Islet of Langerhans (tissue), 1 donor: Measurements from ENCODE around the gene PHACTR4.
"Not testable (repeated sequence)": the region's sequence is repeated elsewhere in the genome, so short reads cannot be mapped to it uniquely, and the experiment has no call there.

ENCODE experiments used
- FAIRE-seq: peaks from one replicate; lab custom pipeline; 2011; peaks lifted over from hg19 to GRCh38; lab: Jason Lieb, UNC

Gene PHACTR4

DNA sequence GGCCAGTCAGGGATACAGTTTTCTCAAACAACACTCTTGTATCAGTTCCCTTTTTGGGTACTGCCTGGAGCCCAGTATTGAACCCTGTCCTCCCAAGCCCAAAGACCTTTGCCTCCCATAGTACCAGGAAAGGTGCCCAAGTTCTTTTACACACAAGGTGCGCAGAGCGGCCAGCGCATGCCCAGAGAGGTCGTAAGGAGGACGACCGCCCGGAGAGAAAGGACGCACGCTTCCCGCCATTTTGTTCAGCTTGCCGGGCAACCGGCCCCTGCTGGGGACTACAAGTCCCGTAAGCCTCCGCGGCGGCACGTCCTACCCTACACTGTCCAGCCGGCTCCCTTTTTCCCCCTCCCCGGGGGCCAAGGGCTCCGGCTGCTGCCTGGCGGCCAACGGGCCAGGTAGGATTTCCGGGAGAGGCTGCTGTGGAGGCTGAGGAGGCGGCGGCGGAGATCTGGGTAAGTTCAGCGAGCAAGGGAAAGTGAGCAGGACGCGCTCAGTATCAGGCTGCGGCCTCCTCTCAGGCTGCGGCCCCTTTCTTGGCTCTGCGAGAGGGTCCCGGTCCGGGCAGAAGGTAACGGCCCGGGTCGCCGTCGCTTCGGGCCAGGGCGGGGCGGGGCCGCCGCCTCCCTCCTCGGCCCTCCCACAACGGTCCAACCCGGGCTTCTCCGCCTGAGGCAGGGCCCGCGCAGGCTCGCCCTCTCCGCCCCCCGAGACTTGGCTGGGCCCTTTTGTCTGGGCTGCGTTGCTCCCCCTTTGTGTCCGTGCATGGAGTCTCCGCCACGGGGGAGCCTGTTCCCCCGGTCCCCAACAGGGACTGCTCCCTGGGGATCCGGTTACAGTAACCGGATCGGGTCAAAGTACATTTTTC lies at the start of gene PHACTR4:
TSS of gene PHACTR4 (plus strand) at position 370 of the 868 bp plus-strand sequence. CDS start 37,708 bp downstream, outside the sequence.
- no peak for FAIRE-seq

DNA sequence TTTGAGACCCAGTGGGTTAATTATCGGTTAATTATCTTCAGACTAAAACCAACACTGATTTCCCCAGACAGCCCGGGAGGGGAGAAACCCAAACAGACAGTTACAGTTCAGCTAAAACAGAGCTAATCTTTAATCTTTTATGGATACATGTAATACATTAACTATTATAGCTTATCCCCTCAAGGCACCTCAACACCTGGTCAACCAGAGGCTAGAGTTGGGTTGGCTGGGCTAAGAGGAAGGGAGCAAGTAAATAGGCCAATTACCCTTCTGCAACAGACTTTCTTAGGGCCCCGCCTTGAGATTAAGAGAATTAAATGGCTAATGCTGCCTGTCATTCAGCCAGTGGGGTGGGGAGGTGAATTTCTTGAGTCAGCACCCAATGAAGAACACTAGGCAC lies 47.3 kb upstream of the PHACTR4 start:
- FAIRE-seq: peak; percentile 69

DNA sequence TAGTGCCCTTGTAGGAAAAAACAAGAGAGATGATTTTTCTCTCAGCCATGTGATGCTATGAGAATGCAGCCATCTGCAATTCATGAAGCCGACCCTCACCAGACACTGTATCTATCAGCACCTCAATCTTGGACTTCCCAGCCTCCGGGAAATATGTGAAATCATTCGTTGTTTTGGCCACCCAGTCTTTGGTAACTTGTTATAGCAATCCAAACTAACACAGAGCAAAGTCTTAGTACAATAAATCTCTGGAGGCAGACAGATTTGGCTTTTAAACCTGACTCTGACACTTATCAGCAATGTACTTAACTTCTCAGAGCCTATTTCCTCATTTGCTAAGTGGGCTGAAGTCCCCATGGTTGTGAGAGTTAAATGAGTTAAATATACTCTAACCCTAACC lies 45.8 kb upstream of the PHACTR4 start:
- FAIRE-seq: no peak

DNA sequence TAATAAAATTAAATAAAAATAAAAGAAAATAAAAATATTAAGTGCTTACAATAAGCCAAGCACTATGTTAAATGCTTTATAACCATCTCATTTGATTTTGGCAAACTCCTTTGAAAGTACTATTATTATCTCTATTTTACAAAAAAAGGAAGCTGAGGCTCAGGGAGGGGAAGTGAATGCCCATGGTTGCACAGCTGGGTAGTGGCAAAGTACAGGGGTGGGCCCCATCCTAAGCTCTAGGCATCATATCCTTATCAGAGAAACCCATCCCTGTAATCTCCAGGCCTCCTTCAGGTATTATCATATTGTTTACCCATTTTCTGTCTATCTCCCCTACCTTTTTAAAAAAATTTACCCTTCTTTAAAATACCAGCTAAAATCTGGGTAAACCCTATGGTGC lies 43.0 kb upstream of the PHACTR4 start:
- FAIRE-seq: no peak

DNA sequence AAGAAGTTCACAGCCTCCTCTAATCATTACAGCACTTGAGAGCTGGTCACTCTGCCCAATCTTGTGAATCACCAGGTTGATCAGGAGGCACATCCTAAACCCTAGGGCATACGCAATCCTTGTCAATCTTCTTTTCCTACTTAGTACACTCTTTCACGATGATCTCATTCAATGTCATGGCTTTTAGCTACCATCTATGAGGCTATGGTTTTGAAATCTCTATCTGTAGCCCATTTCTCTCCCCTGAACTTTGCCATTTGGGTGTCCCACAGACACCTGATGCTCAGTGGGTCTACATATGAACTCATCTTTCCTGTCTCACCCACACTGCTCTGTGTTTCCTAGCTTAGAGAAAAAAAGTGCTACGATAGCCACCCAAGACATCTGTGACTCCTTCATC lies 42.6 kb upstream of the PHACTR4 start:
- FAIRE-seq: no peak

DNA sequence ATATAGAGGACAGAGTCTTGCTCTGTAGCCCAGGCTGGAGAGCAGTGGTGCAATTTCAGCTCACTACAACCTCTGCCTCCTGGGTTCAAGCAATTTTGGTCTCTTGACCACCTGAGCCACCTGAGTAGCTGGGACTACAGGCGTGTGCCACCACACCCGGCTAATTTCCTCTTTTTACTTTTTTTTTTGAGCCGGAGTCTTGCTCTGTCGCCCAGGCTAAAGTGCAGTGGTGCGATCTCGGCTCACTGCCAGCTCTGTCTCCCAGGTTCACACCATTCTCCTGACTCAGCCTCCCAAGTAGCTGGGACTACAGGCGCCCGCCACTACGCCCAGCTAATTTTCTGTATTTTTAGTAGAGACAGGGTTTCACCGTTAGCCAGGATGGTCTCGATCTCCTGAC lies 42.1 kb upstream of the PHACTR4 start:
- not testable (repeated sequence) for FAIRE-seq

GRCh38 chr1:28328228-28328648 lies 41.3 kb upstream of the PHACTR4 start:
- FAIRE-seq: no peak

GRCh38 chr1:28329395-28330153 lies 40.0 kb upstream of the PHACTR4 start:
- no peak for FAIRE-seq

GRCh38 chr1:28338897-28339296 lies 30.6 kb upstream of the PHACTR4 start:
- FAIRE-seq: no peak

DNA sequence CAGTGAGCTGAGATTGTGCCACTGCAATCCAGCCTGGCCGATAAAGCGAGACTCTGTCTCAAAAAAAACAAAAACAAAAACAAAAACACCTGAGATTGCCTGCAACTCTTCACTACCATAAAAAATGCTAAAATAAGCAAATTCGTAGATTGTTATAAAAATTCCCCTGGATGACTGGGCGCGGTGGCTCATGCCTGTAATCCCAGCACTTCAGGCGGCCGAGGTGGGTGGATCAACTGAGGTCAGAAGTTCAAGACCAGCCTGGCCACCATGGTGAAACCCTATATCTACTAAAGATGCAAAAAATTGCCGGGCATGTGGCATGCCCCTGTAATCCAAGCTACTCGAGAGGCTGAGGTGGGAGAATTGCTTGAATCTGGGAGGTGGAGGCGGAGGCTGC lies 30.0 kb upstream of the PHACTR4 start:
- FAIRE-seq: no peak

GRCh38 chr1:28340221-28340974 lies 29.1 kb upstream of the PHACTR4 start:
- no peak for FAIRE-seq

DNA sequence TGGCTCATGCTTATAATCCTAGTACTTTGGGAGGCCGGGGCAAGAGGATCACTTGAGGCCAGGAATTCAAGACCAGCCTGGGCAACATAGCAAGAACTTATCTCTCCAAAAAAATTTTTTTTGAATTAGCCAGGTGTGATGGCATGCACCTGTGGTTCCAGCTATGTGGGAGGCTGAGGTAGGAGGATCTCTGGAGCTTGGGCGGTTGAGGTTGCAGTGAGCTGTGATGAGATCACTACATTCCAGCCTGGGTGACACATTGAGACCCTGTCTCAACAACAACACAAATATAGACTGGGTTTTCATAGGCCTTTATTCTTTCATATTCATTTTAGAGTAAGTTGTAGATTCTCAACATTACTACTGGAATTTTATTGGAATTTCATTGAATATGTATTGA lies 27.9 kb upstream of the PHACTR4 start:
- no peak for FAIRE-seq

DNA sequence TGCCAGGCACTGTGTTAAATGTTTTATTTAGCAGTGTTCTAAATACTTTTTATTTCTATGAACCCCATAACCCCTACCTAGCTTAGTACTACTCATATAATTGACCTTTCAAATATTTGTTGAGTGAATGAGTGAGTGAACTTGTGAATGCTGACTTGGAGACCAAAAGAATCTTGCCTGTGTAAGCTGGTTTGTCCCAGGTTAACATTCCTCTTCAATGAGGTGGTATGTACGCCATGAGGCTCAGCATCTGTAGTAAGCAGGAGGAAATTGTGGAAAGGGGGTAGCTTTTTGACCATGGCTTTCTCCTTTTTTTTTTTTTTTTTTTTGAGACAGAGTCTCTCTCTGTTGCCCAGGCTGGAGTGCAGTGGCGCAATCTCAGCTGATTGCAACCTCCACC lies 26.1 kb upstream of the PHACTR4 start:
- FAIRE-seq: no peak

DNA sequence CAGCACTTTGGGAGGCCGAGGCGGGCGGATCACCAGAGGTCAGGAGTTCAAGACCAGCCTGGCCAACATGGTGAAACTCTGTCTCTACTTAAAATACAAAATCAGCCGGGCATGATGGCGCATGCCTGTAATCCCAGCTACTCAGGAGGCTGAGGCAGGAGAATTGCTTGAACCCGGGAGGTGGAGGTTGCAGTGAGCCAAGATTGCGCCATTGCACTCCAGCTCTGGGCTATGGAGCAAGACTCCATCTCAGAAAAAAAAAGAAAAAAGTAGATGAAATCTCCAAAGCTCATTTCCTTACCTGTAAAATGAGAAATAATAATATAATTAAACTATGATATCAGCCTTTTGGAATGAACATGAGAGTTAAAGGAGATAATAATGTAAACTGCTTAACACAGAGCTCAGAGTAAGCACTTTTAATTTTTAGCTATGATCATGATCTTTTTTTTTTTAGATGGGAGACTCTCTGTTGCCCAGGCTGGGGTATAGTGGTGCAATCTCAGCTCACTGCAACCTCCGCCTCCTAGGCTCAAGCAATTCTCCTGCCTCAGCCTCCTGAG lies 16.2 kb upstream of the PHACTR4 start:
- not testable (repeated sequence) for FAIRE-seq

DNA sequence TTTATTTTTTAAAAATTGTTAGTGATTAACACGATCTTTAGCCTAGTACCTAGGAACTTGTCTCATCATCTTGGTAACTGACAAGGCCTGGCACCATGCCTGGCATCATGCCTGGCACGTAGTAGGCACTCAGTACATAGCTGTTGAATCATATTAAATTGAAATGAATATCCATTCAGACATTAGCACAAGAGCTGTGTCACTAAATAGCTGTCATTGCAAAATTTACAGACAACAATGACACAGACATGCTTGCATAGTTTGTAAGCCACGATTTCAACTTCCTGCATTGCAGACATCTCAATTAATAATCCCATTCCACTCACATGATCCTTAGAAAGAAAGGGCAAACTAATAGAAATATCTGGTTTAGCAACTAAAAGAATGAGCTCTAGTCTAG lies 15.4 kb upstream of the PHACTR4 start:
- FAIRE-seq: no peak

DNA sequence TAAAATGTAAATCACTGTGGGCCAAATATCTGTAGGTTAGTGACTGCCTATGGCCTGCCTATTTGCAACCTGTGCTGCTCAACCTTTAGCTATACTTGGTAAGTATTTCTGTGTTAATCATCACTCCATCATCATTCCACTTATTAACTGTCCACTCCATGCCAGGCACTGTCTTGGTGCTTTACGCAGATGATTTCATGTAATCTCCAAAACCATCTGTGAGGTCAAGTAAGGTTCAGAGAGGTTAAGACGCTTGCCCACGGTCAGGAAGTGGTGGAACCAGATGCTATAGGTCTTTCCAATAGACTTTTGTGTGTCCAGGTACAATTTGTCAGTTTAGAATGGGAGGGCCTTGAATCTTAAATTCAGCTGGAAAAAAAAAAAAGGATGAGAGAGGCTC lies 10.8 kb upstream of the PHACTR4 start:
- no peak for FAIRE-seq

- FAIRE-seq: peak; percentile 90
Observed at GRCh38 chr1:28359592-28360239, 9.8 kb upstream of the PHACTR4 start.

DNA sequence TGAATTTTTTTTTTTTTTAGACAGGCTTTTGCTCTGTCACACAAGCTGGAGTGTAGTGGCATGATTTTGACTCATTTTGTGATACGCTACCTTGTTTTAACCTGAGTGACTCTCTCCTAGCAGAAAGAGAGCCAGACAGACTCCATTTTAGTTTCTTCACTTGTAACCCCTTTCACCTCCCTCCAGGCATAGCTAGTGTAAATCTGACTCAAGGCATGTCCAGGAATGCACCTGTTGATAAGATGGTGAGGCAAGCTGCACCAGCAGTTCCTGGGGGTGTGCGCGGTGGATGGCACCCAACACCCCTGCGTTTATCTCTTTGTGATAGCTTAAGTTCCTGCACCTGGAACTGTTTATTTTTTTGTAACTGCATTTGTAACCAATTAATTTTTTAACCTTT lies 4.7 kb upstream of the PHACTR4 start:
- FAIRE-seq: no peak

DNA sequence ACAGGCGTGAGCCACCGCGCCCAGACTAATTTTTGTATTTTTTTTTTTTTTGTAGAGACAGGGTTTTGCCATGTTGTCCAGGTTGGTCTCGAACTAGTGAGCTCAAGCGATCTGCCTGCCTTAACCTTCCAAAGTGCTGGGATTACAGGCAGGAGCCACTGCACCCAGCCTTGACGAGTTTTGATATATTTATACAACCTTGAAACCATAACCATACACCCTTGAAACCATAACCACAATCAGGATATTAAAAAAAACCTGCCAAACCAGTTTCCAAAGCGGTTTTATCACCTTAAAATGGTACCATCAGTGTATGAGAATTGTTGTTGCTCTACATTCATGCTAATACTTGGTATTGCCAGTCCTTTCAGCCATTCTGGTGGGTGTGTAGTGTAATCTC lies 3.7 kb upstream of the PHACTR4 start:
- FAIRE-seq: no peak

- not testable (repeated sequence) for FAIRE-seq
Observed at GRCh38 chr1:28368608-28369007, 932 bp upstream of the PHACTR4 start.

- FAIRE-seq: no peak
Observed at GRCh38 chr1:28370239-28371009, 884 bp downstream of the PHACTR4 start.
